GM06990 (cell line): ENCODE measurements around the gene ZNF621.

Experiments used
- DNase-seq: peaks from one replicate; pipeline ENCODE4 v3.0.0-alpha.2; 2011; ENCODE audit not compliant: insufficient read length; ENCODE audit errors: extremely low read depth
- H3K27me3 ChIP-seq: replicated peaks from 2 replicates; pipeline ENCODE4 v1.6.0; 2011; ENCODE audit warnings: low read length; ENCODE audit not compliant: control insufficient read depth, insufficient read depth
- H3K36me3 ChIP-seq: 2 replicates; pipeline ENCODE4 v1.5.1; 2011; ENCODE audit warnings: low read length; ENCODE audit not compliant: control insufficient read depth, insufficient read depth
- H3K4me3 ChIP-seq: replicated peaks from 2 replicates; pipeline ENCODE4 v1.5.1; 2011; ENCODE audit warnings: low read depth, mild to moderate bottlenecking, control low read depth, low read length
- CTCF ChIP-seq: IDR thresholded peaks from 2 replicates; pipeline ENCODE4 v1.5.1; 2011; ENCODE audit warnings: low read length, control low read depth, mild to moderate bottlenecking, inconsistent platforms; ENCODE audit not compliant: insufficient read depth, poor library complexity, severe bottlenecking

ZNF621 gene

GRCh38 chr3:40574050-40574449 lies 49.3 kb downstream of the ZNF621 start:
- DNase-seq = no peak
- H3K27me3 ChIP-seq = no peaks in the 10 kb centered on the region; the same call in 1 of the 2 replicates
- no peak overlapping the region for H3K4me3 ChIP-seq
- no peaks in the 10 kb centered on the region for H3K36me3 ChIP-seq
- no peak for TF ChIP-seq CTCF

GRCh38 chr3:40574661-40575060 lies 49.9 kb downstream of the ZNF621 start:
- Histone ChIP-seq H3K27me3 (no peaks in the 10 kb centered on the region; the same call in 1 of the 2 replicates), H3K36me3 (no peaks in the 10 kb centered on the region), H3K4me3 (no peak overlapping the region)
- no peak for TF ChIP-seq CTCF
- DNase-seq = no peak

GRCh38 chr3:40576396-40576795 lies 51.6 kb downstream of the ZNF621 start:
- no peaks in the 10 kb centered on the region; the same call in 1 of the 2 replicates for H3K27me3 ChIP-seq
- H3K4me3 ChIP-seq = no peak overlapping the region
- TF ChIP-seq CTCF = no peak
- DNase-seq = no peak
- no peaks in the 10 kb centered on the region for H3K36me3 ChIP-seq

GRCh38 chr3:40580494-40581091 lies 55.8 kb downstream of the ZNF621 start:
- TF ChIP-seq CTCF = peak; percentile 88
- H3K4me3 ChIP-seq = no peak overlapping the region
- H3K36me3 ChIP-seq = no peaks in the 10 kb centered on the region
- no peaks in the 10 kb centered on the region; the same call in 1 of the 2 replicates for H3K27me3 ChIP-seq
- no peak for DNase-seq

- no peak for TF ChIP-seq CTCF
- no peaks in the 10 kb centered on the region for H3K27me3 ChIP-seq
- H3K36me3 ChIP-seq = no peaks in the 10 kb centered on the region
- H3K4me3 ChIP-seq = no peak overlapping the region
- no peak for DNase-seq
Observed at GRCh38 chr3:40581166-40581565, 56.4 kb downstream of the ZNF621 start.
